Hematopoietic multipotent progenitor cell treated with erythropoietin and hydrocortisone succinate and interleukin-3 and kit ligand, for 8 days (in vitro differentiated cells): Measurements from ENCODE around the gene LIN37.
"Not testable (repeated sequence)": the region's sequence is repeated elsewhere in the genome, so short reads cannot be mapped to it uniquely, and the experiment has no call there.

ENCODE experiments used
- DNase-seq: peaks from one replicate; pipeline ENCODE4 v3.0.0-alpha.2; 2015

LIN37 gene

GRCh38 chr19:35755131-35755549 is 6.8 kb downstream of the LIN37 start:
- DNase-seq: no peak

GRCh38 chr19:35755550-35756376 is 7.4 kb downstream of the LIN37 start:
- DNase-seq: peak; percentile 50

- peak; percentile 21 for DNase-seq
Measured at GRCh38 chr19:35756377-35757230, 8.2 kb downstream of the LIN37 start, which contains the start of gene HSPB6. Gene HSPB6, minus strand, starts transcription at chr19:35757029. Its CDS starts 21 bp downstream, at chr19:35757008.

GRCh38 chr19:35757231-35757748 is 8.9 kb downstream of the LIN37 start:
- no peak for DNase-seq

- DNase-seq: peak; percentile 100
Measured at GRCh38 chr19:35757749-35758608, 9.6 kb downstream of the LIN37 start, which contains the start of gene PROSER3. Gene PROSER3, plus strand, starts transcription at chr19:35758176. Its CDS starts 40 bp downstream, at chr19:35758216.

GRCh38 chr19:35759697-35760096 is 11.3 kb downstream of the LIN37 start:
- no peak for DNase-seq

- no peak for DNase-seq
Measured at GRCh38 chr19:35760711-35761349, 12.5 kb downstream of the LIN37 start.

- no peak for DNase-seq
Measured at GRCh38 chr19:35764432-35765315, 16.3 kb downstream of the LIN37 start.

- DNase-seq: no peak
Measured at GRCh38 chr19:35766571-35767104, 18.3 kb downstream of the LIN37 start.

- DNase-seq: no peak
Measured at GRCh38 chr19:35767288-35768081, 19.1 kb downstream of the LIN37 start.

- no peak for DNase-seq
Measured at GRCh38 chr19:35768082-35768421, 19.7 kb downstream of the LIN37 start.

- DNase-seq: not testable (repeated sequence)
Measured at GRCh38 chr19:35772362-35772761, 24.0 kb downstream of the LIN37 start.

GRCh38 chr19:35773020-35773806 is 24.8 kb downstream of the LIN37 start:
- DNase-seq: peak; percentile 8

GRCh38 chr19:35774274-35775045 is 26.1 kb downstream of the LIN37 start:
- no peak for DNase-seq

- no peak for DNase-seq
Measured at GRCh38 chr19:35775046-35775297, 26.6 kb downstream of the LIN37 start.

GRCh38 chr19:35775298-35776101 is 27.1 kb downstream of the LIN37 start, which contains the start of gene ARHGAP33:
Gene ARHGAP33, plus strand, starts transcription at chr19:35775564. Its CDS starts 95 bp downstream, at chr19:35775659.
- peak; percentile 99 for DNase-seq

- DNase-seq: no peak
Measured at GRCh38 chr19:35776102-35776788, 27.9 kb downstream of the LIN37 start.
